NCI-H1092 treated with DMSO at 0.1 percent for 48 hours (cell line): ENCODE data around the gene RHBDD3.
"Not testable (repeated sequence)": the region's sequence is repeated elsewhere in the genome, so short reads cannot be mapped to it uniquely, and the experiment has no call there.

Source experiments
- DNase-seq: peaks from one replicate; lab custom pipeline; 2025; lab: John Stamatoyannopoulos, UW

Gene RHBDD3

GRCh38 chr22:29247891-29248290 lies 19.9 kb downstream of the RHBDD3 start:
- DNase-seq, result not testable (repeated sequence)

DNA sequence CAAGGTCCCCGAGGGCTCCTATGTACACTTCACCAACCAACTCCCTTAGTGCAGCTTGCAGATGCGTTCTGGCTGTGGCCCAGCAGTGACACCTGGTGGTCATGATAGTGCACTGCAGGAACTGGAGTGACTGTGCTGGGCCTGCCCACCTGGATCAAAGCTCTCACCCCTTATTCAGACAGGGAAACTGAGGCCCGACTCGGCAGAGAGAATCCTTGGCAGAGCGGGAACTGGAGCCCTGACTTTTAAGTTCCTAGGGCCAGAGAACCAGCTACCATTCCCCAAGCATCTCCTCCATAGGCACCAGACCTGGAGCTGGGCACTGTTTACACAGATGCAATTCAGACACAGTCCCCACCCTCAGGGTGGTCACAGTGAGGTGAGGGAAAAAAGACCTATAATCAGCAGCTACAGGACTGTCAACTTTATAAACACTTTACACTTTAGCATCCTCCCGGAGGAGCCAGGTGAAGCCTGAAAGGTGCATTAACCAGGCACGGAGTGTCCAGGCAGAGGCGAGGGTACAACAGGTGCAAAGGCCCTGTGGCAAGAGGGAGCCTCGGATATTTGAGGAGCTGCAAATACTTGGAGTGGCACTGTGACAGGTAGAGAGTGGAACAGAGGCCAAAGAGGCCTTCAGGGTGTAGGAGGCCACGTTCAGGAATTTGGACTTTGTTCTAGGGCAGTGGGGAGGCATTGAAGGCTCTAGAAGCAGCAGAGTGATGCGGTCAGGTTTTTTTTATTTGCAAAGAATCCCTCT lies 22.0 kb downstream of the RHBDD3 start:
- peak; percentile 49 for DNase-seq

DNA sequence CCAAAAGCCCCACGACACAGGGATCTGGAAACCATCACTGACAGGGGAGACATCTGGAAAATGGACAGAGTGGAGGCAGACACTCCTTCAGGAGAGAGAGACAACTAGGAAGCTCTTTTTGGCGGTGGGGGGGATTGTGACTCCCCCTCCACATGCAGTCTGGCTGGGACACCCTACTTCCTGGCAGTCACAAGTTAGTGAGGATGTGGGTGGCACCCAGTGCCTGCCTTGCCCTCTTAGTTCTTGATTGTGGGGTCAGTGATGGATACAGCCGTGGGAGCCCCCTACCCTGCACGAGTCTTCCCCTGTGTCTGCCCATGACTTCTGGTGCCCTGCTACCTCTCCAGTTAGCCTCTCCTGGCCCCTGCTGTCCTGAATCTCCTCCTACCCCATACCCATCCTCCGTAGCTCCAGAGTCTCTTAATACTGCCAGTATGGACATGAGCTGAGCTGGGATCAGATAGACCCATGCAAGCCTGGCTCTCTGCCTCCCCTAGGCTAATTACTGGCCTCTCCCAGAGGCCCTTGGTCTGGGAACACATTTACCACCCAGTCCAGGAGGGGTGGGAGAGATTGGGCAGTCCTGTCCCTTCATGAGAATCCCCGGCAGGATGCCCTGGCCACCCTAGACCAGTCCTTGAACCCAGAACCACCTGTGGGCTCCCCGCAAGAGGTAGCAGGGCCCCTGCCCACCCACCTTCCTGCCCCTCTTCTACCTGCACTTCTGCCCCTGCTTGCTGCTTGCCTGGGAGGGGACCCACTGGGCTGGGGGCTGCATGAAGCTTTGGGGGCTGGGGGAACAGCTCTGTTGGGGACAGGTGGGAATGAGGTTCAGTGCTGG lies 22.8 kb downstream of the RHBDD3 start:
- DNase-seq, result no peak

- no peak for DNase-seq
Measured at GRCh38 chr22:29243874-29244446, 23.8 kb downstream of the RHBDD3 start.

DNA sequence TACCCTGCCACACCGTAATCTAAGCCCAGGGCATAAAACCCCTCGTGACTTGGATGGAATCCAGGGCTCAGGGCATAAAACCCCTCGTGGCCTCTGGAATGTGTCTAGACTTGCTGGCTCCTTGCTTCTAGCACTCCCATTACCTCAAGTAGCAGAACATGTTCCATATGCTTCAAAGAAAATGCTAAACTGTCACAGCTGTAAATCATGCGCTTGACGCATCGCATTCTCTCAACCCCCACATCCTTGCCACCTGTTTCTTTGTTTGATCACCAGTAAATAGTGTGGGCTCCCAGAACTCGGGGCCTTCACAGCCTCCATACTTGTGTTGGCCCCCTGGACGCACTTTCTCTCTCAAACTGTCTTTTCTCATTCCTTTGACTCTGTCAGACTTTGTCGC lies 27.3 kb downstream of the RHBDD3 start:
- DNase-seq, result not testable (repeated sequence)

GRCh38 chr22:29233277-29233877 lies 34.4 kb downstream of the RHBDD3 start:
- DNase-seq, result no peak

DNA sequence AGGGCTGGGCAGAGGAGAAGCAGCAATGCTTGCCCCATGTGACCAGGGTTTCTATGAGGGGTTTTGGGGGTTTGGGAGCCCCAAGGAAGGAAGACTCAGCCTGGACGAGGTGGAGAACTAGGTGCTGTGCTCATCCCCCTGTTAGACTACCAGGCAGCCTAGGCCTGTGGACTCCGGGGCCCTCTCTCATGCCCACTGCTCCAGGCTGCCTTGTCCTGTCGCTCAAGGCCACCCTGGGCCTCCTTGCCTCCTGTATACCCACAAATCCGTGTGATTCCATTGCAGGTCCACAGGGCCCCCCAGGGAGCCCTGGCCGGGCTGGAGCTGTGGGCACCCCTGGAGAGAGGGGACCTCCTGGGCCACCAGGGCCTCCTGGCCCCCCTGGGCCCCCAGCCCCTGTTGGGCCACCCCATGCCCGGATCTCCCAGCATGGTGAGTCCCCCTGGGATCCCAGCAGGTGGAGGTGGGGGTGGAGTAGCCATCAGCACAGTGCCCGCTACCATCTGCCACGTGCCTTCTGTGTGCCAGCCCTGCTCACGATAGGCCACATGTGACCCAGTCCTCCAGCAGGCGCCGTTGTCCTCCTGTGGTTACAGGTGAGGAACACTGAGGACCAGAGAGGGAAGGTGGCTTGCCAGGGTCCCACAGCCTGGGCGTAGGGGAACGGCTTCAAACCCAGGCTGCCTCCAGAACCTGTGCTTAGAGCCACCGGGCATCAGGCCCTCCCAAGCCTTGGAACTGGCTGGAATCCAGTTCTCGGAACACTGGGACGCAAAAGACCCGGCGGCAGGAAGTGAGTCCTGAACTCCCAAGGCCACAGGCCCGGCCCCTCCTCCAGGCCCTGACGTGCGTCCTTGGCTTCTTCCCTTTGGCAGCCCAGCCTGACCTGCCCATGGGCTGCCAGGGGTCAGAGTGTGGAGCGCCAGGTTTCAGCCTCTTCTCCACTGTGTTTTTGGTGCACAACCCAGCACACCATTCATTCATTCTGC lies 35.5 kb downstream of the RHBDD3 start:
- DNase-seq, result no peak

GRCh38 chr22:29230972-29231875 lies 36.6 kb downstream of the RHBDD3 start:
- no peak for DNase-seq

- DNase-seq, result no peak
Measured at GRCh38 chr22:29226351-29226981, 41.3 kb downstream of the RHBDD3 start.

DNA sequence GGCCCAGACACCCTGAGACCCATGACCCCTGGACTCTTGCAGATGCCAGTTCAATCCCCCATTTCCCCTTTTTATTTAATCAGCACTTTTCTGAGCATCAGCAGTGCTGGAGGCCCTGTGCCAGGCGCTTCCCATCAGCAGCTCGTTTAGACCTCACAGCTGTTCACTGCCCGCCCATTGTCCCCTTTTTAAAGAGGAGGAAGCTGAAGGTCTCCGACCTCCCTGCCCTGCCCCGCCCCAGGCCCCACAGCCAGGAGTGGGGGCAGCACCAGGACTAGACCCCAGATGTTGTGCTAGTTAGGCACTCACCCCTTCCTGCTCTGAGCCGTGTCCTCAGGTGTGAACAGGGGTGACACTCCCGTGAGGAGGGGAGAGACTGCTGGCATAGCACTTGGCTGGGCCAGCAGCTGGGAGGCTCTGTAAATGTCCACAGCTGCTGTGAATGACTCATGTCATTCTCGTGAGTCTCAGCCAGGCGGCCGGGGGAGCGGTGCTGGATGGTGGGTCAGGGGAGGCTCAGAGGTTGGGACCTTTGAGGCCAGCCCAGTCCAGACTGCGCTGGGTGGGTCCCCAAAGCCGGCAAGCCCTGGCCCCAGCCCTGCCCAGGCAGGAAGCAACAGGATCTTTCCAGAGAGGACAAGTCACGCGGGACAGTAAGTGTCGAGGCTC lies 42.2 kb downstream of the RHBDD3 start:
- DNase-seq, result peak; percentile 68

DNA sequence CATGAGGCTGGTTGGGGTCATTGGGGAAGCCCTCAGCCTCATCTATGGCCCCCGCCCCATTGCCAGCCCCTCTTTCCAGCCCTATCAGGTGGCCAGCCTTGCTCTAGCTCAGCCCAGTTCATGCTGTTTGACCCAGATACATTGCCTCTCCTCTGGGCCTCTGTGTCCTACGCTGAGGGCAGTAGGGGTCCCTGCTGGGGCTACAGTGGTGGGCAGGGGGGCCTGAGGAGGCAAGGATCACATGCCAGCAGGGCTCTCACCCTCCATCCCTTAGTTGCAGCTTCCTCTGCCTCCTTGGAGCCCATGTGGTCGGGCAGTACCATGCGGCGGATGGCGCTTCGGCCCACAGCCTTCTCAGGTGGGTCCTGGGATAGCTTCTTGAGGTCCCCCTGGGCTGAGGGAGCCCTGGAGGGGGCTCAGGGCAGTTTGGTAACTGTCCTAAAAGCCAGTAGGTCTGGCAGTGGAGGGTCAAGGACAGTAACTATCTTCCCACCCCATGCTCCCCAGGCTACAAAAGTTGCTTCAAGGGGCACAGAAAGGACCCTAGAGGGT lies 42.8 kb downstream of the RHBDD3 start:
- no peak for DNase-seq

DNA sequence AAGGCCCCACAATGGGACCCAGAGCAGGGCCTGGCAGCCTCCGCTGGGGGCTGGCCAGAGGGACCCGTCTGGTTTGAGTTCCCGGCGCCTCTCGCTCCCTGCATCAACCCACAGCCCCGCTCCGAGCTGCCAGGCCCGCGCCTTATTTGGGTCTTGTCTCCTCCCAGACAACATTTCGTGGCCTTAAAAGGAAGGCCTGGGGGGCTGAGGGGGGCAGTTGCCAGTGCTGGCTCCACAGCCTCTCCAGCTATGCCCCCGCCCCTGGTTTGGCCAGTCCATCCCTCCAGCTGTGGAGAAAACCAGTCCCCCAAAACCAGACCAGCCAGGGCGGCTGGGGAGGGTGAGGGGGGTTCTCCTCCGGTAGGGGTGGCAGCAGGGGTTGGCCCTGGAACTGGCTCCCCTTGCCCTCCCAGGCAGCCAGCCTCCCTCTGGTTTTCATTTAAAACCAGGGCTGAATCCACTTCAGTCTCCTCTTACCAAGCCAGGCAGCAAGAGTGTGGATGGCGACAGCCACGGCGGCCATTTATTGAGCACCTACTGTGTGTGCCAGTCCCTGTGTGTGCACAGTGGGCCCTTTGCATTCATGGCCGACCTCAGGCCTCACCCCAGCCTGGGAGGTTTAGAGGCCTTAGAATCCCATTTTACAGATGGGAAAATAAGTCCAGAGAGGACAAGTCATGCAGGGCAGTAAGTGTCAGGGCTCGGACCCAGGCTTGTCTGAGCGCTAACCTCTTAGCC lies 43.5 kb downstream of the RHBDD3 start:
- DNase-seq, result no peak

GRCh38 chr22:29219881-29220670 lies 47.7 kb downstream of the RHBDD3 start:
- DNase-seq, result no peak

DNA sequence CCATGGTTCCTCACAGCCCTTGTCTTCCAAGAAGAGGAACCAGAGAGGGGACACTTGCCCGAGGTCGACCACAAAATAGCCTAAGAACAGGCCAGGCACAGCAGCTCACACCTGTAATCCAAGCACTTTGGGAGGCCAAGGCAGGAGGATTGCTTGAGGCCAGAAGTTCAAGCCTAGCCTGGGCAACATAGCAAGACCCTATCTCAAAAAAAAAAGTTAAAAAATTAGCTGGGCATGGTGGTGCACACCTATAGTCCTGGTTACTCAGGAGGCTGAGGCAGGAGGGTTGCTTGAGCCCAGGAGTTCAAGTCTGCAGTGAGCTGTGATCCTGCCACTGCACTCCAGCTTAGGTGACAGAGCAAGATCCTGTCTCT lies 48.4 kb downstream of the RHBDD3 start:
- not testable (repeated sequence) for DNase-seq

DNA sequence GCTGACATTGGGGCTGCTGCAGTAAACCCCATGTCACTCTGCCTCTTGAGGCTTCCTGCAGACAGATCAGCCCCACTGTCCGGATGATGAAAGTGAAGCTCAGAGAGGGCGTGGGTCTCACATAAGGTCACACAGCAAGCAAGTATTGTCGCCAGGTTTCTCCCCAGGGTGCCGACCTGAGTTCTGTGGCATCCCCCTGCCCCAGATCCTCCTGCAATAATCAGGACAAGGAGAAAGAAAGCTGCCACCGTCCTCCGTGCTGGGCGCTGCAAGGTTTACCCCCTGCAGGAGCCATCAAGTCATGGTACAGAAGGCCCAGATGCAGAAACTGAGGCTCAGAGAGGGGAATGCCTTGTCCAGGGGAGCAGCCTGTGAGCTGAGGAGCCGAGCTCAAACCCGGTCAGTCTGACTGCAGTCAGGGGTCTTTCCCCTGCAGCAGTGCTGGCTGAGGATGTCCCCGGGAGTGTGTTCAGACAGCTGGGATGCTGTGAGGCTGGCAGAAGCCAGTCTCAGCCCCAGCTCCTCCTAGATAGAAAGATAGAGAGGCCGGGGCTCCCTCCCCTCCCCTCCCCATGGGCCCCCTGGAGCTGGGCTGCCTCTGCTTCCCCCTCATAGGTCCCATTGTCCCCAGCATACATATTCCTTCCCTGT lies 48.9 kb downstream of the RHBDD3 start:
- DNase-seq, result no peak

DNA sequence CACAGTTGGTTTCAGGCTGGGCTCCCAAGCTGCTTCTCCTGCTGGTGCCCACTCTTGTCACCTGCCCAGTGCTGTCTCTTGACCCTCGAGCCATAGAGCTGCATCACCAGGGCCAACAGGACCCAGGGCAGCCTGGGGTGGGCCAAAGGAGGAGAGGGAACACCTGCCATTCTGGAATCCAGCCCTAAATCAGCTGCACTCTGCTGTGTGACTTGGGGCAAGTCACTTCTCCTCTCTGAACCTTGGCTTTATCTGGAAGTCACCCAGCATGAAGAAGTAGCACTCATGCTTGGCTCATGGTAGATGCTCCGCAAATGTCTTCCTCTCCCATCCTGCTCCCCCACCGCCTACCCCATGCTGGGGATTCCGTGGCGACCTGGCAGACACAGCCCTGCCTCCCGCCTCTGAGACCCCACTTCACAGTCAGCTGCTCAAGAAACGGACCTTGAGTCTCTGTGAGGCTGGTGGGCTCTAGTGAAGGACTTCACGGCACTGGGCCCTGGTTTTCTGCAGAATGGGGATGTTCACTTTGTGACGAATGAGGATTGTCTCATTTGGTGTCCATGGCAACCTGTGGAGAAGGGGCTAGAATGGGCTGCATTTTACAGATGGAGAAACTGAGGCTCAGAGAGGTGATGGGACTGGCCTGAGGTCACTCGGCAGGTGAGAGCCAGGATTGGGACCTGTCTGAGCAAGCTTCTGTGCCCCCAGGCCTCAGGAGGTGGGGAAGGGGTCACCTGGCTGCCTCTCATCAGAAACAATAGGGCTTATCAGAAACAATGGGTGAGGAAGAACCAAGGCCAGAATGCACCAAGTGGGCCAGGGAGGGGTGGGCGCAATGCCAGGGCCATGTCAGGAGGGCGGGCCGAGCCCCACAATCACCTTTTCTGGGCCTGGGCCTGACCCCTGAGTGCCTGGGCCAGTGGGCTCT lies 49.7 kb downstream of the RHBDD3 start:
- no peak for DNase-seq
